ENCODE data around the gene ETNPPL. TPM values are rescaled to one million over a fixed set of nuclear protein-coding genes. Genes with fewer than 3 reads are reported as not detected.

The ETNPPL gene
- total and polyA plus RNA-seq, 2 of the 13 experiments (the other 11 are each of a cell fraction or from before 2014, with no cell fraction given) = 1.4 to 6.0 TPM

DNA sequence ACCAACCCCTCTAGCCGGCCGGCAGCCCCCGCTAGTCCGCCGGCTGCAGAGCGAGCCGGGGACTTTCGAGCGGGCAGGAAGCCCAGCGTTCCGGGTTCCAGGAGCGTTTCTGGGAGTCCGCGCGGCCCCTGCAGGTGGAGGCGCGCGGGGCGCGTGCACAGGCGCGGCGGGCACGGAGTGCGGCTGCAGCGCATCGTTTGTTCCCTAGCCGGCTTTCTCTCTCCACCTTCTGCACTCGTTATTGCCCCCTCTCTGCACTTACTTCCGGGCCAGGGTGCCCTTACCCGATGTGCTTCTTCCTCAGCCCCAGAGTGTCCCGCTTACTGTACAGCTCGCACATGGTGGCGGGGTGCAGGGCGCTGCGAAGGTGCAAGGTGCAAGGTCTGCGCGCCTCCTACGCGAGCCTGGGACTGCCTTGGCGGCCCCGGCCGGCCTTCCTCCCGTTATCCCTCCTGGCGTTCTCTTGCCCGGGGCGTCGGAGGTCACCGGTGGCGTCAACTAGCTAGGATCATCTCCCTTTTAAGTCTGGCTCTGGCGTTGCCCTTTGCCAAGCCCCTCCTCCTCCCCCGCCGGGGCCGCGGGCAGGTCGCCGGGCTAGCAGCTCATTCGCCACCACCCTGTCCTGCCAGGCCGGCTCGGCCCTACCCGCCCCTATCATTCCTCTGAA is at the start of gene ETNPPL (continued):
- TF ChIP-seq POLR2G (IDR thresholded peaks at IDR 0.05; ENCODE audit: low read depth, low read length) = peak; percentile 75
- TF ChIP-seq ZNF12 (CRISPR knock-in tag; IDR thresholded peaks at IDR 0.05) = 0 out of 2 replicates have a peak, but pooled peaks have one; percentile 26
- 0 out of 2 replicates have a peak, but pooled peaks have one; percentile 59 for TF ChIP-seq EED (CRISPR knock-in tag; IDR thresholded peaks at IDR 0.05)
- TF ChIP-seq MIER2 (CRISPR knock-in tag; IDR thresholded peaks at IDR 0.05) = peak; percentile 26; the same call in 1 of the 2 replicates
- TF ChIP-seq BORCS8-MEF2B (CRISPR knock-in tag; IDR thresholded peaks at IDR 0.05) = peak; percentile 83
- no peak for TF ChIP-seq TBP (CRISPR knock-in tag; IDR thresholded peaks at IDR 0.05)
- TF ChIP-seq CREB1 (IDR thresholded peaks at IDR 0.05) = no peak
- peak; percentile 23; the same call in 1 of the 2 replicates for TF ChIP-seq CREB1 (CRISPR knock-in tag; IDR thresholded peaks at IDR 0.05)
- TF ChIP-seq RBM22 (optimal IDR thresholded peaks at IDR 0.05; ENCODE audit: low read length) = no peak
- TF ChIP-seq ZNF616 (CRISPR knock-in tag; IDR thresholded peaks at IDR 0.05; ENCODE audit: low read depth) = peak; percentile 60; the same call in 1 of the 2 replicates
- TF ChIP-seq PHF8 (CRISPR knock-in tag; IDR thresholded peaks at IDR 0.05) = peak; percentile 84
- TF ChIP-seq ZNF350 (CRISPR knock-in tag; IDR thresholded peaks at IDR 0.05; ENCODE audit: borderline replicate concordance, low read depth) = peak; percentile 68
- TF ChIP-seq ZNF761 (CRISPR knock-in tag; conservative IDR thresholded peaks at IDR 0.05) = peak; percentile 50; the same call in 1 of the 2 replicates
- peak; percentile 80 for TF ChIP-seq HNF4A (CRISPR knock-in tag; IDR thresholded peaks at IDR 0.05)
- 0 out of 2 replicates have a peak, but pooled peaks have one; percentile 13 for TF ChIP-seq POGZ (CRISPR knock-in tag; IDR thresholded peaks at IDR 0.05)
- peak; percentile 76 for TF ChIP-seq GABPB1 (CRISPR knock-in tag; IDR thresholded peaks at IDR 0.05)
- TF ChIP-seq POLR2AphosphoS5 (IDR thresholded peaks at IDR 0.05; ENCODE audit: low read depth, low read length) = 0 out of 2 replicates have a peak, but pooled peaks have one; percentile 14
- TF ChIP-seq, protein P1, sequence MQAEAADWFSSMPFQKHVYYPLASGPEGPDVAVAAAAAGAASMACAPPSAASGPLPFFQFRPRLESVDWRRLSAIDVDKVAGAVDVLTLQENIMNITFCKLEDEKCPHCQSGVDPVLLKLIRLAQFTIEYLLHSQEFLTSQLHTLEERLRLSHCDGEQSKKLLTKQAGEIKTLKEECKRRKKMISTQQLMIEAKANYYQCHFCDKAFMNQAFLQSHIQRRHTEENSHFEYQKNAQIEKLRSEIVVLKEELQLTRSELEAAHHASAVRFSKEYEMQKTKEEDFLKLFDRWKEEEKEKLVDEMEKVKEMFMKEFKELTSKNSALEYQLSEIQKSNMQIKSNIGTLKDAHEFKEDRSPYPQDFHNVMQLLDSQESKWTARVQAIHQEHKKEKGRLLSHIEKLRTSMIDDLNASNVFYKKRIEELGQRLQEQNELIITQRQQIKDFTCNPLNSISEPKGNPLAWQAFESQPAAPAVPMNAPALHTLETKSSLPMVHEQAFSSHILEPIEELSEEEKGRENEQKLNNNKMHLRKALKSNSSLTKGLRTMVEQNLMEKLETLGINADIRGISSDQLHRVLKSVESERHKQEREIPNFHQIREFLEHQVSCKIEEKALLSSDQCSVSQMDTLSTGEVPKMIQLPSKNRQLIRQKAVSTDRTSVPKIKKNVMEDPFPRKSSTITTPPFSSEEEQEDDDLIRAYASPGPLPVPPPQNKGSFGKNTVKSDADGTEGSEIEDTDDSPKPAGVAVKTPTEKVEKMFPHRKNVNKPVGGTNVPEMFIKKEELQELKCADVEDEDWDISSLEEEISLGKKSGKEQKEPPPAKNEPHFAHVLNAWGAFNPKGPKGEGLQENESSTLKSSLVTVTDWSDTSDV (CRISPR knock-in tag; IDR thresholded peaks at IDR 0.05) = 0 out of 2 replicates have a peak, but pooled peaks have one; percentile 55
- TF ChIP-seq ARHGAP35 (CRISPR knock-in tag; IDR thresholded peaks at IDR 0.05; ENCODE audit: borderline replicate concordance) = peak; percentile 50; the same call in 1 of the 2 replicates
- no peak for TF ChIP-seq ZSCAN9 (CRISPR knock-in tag; IDR thresholded peaks at IDR 0.05; ENCODE audit: borderline replicate concordance)
- peak; percentile 18; the same call in 1 of the 2 replicates for TF ChIP-seq HOXA5 (CRISPR knock-in tag; IDR thresholded peaks at IDR 0.05)
- TF ChIP-seq ZBTB7A (CRISPR knock-in tag; IDR thresholded peaks at IDR 0.05) = peak; percentile 61; the same call in 1 of the 2 replicates
- TF ChIP-seq HDAC1 (CRISPR knock-in tag; IDR thresholded peaks at IDR 0.05) = peak; percentile 59; the same call in 1 of the 2 replicates
- TF ChIP-seq ZNF124 (CRISPR knock-in tag; IDR thresholded peaks at IDR 0.05) = 0 out of 2 replicates have a peak, but pooled peaks have one; percentile 23
- no peak for TF ChIP-seq SP4 (CRISPR knock-in tag; IDR thresholded peaks at IDR 0.05)
- TF ChIP-seq ZNF724P (CRISPR knock-in tag; IDR thresholded peaks at IDR 0.05; ENCODE audit: borderline replicate concordance) = no peak
- TF ChIP-seq, protein P2, sequence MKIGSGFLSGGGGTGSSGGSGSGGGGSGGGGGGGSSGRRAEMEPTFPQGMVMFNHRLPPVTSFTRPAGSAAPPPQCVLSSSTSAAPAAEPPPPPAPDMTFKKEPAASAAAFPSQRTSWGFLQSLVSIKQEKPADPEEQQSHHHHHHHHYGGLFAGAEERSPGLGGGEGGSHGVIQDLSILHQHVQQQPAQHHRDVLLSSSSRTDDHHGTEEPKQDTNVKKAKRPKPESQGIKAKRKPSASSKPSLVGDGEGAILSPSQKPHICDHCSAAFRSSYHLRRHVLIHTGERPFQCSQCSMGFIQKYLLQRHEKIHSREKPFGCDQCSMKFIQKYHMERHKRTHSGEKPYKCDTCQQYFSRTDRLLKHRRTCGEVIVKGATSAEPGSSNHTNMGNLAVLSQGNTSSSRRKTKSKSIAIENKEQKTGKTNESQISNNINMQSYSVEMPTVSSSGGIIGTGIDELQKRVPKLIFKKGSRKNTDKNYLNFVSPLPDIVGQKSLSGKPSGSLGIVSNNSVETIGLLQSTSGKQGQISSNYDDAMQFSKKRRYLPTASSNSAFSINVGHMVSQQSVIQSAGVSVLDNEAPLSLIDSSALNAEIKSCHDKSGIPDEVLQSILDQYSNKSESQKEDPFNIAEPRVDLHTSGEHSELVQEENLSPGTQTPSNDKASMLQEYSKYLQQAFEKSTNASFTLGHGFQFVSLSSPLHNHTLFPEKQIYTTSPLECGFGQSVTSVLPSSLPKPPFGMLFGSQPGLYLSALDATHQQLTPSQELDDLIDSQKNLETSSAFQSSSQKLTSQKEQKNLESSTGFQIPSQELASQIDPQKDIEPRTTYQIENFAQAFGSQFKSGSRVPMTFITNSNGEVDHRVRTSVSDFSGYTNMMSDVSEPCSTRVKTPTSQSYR (CRISPR knock-in tag; IDR thresholded peaks at IDR 0.05; ENCODE audit: borderline replicate concordance) = peak; percentile 36; the same call in 1 of the 2 replicates

All from HepG2 (cell line).